Stimulated activated CD8-positive, alpha-beta memory T cell treated with anti-CD3 and anti-CD28 coated beads, Interleukin-4, amount 100 ng/mL, for 48 hours (primary cell): ENCODE measurements around the gene TLE5.
"Not testable (repeated sequence)": the region's sequence is repeated elsewhere in the genome, so short reads cannot be mapped to it uniquely, and the experiment has no call there.

ENCODE experiments used
- DNase-seq: peaks from one replicate; pipeline ENCODE4 v3.0.0-alpha.2; 2020

TLE5 gene

DNA sequence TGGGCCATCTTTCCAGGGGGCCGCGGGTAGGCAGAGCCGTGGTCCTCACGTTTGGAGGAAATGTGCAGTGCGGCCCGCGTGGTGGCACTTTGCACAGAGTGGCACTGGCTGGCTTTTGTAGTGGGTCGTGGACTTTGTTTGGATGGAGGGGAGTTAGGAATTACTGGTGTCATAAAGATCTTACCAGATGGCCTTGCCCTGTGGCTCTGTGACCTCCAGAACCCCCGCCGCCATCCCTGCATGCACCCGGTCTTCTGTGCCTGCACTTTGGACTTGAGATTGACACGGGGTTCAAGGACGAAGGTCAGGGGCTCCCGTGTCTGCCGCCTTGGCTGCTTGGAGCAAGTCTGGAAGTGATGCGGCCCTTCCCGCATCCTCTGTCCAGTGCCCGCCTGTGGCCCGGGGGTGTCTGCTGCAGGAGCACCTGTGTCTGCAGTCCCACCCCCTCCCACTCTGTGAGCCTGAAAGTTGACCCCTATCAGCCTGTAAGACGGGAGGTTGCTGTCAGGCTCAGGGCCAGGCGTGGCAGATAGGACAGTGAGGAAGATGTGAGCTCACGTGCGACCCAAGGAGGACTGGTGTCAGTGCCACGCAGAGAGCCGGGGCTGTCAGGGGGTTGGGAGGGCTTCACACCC is 34.1 kb upstream of the TLE5 start:
- no peak for DNase-seq

DNA sequence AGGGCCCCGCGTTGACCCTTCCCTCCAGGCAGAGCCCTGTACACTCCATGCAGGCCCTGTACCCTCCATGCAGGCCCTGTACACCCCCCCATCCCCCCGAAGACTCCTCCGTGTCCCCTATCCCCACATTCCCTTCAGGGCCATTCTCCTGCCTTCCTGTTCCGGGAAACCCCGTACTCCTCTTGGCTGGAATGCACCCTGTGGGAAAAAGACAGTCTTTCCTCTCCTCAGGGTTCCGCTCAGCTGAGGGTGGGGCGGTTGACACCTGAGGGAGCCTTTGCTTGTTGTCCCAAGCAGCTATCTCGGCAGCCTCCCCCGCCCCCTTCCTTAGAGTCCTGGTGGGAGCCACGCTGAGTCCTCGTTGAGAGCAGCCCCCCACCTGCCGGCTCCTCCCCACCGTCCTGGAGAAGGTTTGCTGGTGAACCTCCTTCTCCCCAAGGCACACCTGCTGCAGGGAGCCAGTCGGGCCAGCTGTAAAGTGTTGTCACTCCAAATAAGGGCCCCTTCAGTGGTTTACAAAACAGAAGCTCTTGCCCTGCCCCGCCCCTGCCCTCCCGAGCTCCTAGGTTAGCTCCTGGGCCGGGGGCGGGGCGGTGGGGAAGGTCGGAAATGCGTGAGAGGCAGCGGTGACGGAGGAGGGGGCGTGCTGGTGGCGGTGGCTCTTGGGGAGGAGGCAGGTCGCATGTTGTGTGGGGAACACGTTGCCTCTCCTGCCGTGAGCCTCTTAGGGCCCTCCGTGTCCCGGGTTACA is 33.3 kb upstream of the TLE5 start:
- peak; percentile 58 for DNase-seq

DNA sequence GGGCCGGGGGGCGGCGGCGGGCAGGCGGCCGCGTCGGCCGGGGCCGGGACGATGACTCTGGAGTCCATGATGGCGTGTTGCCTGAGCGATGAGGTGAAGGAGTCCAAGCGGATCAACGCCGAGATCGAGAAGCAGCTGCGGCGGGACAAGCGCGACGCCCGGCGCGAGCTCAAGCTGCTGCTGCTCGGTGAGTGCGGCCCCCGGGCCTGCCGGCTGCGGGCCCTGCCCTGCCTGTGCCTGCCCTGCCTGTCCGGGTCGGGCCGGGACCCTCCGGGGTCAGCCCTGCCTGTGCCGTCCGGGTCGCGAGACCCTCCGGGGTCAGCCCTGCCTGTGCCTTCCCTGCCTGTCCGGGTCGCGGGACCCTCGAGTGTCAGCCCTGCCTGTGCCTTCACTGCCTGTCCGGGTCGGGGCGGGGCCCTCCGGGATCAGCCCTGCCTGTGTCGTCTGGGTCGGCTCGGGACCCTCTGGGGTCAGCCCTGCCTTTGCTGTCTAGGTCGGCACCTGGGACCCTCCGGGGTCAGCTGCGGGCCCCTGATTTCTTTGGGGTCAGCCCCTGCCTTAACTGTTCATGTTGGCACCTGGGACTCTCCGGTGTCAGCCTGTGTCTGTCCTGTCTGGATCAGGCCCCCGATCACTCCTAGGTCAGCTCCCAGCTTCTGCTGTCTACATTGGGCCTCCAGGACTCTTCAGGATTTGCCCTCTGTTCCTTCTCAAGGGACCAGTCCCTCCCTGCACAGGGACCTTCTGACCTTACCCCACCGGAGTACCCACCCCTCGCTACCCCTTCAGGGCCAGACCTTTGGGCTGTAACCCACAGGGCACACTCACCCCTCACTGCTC is 32.5 kb upstream of the TLE5 start:
- DNase-seq, result peak; percentile 57

DNA sequence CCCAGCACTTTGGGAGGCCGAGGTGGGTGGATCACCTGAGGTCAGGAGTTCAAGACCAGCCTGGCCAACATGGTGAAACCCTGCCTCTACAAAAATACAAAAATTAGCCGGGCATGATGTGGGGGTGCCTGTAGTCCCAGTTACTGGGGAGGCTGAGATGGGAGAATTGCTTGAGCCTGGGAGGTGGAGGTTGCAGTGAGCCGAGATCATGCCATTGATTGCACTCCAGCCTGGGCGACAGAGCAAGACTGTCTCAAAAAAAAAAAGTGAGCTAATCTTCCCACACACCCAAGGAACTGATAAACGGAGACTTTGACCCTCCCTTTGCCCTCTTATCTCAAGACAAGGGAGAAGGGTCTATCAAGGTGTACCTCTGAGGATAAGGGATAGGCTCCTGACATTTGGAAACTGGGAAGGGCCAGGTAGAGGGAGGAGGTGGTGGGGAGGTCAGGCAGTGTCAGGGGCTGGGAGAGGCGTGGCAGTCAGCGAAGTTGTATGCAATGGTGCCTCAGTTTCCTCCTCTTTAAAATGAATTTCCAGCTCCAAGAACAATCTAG is 27.1 kb upstream of the TLE5 start:
- not testable (repeated sequence) for DNase-seq

DNA sequence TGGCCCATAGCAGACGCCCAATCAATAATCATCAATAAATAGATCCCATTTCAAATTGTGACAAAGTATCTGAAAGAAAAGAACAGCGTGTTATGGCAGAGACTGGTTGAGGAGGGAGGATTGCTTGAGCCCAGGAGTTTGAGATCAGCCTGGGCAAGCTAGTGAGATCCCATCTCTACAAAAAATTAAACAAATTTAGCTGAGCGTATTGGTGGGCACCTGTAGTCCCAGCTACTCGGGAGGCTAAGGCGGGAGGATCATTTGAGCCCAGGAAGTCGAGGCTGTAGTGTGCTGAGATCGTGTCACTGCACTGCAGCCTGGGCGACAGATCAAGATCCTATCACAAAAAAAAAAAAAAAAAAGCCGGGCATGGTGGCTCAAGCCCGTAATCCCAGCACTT is 25.5 kb upstream of the TLE5 start:
- no peak for DNase-seq

DNA sequence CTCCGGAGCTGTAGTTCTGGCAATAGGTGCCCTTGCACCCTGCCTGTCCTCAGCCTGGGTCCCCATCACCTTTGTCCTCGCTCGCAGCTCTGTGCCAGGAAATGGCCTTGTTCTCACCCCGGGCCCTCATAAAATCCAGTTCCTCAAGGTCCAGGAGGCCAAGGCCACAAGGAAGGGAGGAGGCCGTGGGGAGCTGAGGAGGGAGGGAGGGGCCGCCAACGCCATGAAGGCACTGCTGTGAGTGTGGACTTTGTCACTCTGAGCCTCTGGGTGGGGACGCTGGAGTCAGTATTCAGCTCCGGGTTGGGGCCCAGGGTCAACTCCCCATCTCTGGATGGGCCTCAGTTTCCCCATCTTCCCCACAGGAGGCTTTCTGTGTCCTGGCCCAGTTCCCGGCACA is 22.6 kb upstream of the TLE5 start:
- no peak for DNase-seq

DNA sequence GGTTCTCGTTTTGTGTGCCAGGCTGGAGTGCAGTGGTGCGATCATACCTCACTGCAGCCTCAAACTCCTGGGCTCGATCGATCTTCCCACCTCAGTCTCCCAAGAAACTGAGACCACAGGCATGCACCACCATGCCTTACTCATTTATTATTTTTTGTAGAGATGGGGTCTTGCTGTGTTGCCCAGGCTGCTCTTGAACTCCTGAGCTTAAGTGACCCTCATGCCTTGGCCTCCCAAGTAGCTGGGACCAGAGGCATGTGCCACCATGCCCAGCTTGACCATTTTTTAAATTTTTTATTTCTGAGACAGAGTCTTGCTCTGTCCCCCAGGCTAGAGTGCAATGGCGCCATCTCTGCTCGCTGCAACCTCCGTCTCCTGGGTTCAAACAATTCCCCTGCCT is 21.7 kb upstream of the TLE5 start:
- no peak for DNase-seq

DNA sequence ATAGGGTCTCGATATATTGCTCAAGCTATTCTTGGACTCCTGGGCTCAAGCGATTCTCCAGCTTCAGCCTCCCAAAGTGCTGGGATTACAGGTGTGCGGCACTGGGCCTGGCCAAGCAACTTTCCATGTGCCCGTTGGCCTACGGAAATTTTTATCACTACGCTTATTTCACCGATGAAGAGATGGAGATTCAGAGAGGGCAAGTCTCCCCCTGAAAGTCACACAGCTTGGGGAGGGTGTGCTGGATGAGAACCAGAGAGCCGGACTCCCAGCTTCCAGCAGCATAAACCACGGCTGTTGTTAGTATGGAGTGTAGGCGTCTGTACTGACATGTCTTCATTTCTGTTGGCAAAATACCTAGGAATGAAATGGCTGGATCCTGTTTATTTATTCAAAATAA is 20.0 kb upstream of the TLE5 start:
- no peak for DNase-seq

DNA sequence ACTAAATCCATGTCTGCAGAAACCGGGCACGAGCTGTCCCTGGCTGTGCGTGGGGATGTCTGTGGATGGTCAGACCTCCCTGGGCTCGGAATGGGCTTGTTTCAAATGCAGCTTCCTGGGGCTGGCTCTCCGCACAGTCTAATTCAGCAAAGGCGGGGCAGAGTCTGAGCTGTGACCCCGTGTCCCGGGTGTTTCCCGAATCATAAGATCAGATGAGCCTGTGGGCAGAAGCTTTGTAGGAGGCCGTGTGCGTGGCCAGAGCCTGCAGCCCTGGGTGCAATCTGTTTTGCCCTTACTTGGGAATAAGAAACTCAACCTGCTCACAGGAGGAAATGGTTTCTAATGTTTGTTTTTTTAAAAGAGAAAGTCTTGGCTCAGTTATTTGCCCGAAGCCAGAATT is 18.0 kb upstream of the TLE5 start:
- DNase-seq, result no peak

DNA sequence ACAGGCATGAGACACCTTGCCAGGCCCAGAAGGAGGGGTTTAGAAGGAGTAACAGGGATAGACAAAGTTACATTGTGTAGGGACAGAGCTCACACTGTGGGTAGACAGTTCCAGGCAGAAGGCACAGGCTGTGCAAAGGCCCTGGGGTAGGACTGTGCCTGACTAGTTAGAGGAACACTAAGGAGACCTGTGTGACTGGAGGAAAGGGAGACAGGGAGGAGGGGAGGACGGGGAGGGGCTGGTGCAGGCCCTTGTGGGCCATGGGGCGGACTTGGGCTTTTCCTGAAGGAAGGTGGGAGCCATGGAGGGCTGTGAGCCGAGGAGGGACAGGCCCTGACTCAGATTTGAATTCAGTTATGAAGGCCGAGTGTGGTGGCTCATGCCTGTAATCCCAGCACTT is 17.3 kb upstream of the TLE5 start:
- DNase-seq, result no peak

DNA sequence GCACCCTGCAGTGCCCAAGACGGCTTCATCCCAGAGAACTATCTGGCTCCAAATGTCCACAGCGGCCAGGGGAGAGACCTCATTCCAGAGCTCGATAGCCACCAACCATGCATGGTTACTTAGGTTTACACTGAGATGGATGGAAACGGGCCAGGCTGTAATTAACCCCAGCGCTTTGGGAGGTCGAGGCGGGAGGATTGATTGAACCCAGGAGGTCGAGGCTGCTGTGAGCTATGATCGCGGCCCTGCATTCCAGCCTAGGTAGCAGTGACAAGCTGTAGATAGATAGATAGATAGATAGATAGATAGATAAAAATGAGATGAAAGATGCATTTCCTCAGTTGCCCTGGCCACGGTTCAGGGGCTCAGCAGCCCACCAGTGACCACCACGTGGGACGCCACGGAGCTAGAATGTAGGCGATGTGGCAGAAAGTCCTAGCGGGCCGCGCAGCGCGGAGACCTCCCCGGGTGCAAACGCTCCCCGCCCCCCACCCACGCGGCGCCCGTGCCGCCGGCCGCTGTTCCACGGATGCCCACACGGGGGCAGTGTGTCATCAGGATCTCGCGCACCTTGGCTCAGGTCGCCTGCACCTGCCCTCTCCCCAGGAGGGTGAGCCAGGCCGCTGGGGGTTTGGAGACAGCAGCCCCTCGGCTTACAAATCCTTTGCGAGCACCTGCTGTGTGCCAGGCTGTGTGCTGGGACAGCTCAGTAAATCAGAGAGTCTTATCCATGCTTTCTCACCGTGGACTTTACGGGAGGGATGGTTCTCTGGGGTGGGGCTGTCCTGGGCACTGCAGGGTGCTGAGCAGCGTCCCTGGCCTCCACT is 13.5 kb upstream of the TLE5 start:
- peak; percentile 92 for DNase-seq

DNA sequence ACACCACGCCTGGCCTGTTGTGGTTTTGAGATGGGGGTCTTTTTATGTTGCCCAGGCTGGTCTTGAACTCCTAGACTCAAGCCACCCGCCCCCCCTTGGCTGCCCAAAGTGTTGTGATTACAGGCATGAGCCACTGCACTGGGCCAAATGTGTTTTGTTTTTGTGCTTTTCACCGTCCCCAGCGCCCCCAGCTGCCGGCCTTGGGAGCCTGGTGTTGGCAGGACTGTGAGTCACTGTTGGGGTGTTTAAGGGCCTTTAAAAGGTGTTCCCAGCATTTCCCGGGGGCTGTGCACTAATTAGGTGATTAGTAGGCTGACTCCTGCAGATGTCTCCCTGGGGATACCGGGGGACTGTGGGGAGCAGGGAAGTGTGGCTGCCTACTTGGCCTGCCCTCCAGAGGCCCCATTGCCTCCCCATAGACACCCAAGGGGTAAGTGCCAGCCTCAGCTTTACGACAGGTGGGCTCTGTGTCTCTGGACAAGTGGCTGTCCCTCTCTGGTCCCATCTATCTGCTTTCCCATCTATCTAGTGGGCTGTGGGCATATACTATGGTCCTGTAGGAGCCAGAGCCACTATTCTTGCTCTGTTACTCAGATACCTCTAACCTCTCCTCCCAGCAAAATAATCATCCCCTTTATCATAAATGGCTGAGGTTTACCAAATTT is 11.8 kb upstream of the TLE5 start:
- no peak for DNase-seq

DNA sequence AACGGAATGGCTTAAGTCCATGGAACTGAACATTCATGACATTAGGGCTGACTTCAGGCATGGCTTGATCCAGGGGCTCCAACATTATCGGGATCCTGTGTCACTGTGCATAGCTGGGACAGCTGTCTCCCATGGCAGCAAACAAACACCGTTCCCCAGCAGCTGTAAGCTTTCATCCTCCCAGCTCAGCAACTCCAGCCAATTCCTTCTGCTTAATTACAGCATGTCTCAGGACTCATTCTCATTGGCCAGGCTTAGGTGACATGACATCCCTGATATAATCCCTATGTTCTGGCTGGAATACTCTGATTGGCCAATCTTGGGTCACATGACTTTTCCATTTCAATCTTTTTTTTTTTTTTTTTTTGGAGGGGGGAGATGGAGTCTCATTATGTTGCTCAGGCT is 10.9 kb upstream of the TLE5 start:
- DNase-seq, result no peak

DNA sequence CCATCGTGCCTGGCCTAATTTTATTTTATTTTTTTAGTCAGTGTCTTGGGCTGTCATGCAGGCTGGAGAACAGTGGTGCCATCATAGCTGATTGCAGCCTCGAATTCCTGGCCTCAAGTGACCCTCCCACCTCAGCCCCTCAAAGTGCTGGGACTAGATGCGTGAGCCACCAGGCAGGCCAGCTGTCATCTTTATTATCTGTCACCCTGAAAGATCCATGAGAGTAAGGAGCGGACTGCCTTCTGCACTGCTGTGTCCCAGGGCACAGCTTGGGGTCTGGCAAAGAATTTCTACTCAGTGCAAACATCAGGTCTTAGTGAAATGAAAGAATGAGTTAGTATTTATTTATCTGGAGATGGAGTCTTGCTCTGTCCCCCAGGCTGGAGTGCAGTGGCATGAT is 9.5 kb upstream of the TLE5 start:
- DNase-seq, result no peak

DNA sequence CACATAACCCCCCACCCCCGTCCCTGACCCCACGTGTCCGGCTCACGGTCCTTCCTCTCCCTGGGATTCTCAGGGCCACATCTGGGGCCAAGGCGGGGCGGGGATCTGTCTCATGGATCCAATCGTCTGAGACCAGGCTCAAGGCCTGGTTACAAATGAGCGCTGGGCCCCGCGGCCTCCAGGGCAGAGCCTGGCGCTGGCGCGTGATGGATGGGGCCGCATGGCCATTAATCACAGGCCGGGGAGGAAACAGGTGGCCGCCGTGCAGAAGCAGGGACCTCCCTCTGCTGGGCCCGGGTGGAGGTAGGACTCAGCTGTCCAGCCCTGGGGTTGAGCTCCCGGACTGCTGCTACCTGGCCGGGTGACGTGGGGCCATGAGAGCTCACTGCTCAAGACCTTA is 5.8 kb upstream of the TLE5 start:
- no peak for DNase-seq

DNA sequence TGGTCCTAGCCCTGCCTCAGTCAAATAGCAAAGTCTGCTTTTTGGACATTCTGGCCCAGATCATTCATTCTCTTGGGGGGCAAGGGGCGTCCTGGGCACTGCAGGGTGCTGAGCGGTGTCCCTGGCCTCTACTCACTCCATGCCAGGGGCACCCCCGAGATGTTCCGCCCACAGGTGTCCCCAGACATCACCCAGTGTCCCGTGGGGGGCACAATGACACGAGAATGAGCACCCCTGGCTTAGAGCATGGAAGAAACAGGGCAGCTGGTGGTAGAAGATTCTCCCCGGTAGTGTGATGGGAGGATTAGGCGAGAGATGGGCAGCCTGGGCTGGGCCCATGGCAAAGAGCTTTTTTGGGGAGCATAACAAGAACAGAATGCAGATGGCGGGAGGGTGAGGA is 5.3 kb upstream of the TLE5 start:
- no peak for DNase-seq

DNA sequence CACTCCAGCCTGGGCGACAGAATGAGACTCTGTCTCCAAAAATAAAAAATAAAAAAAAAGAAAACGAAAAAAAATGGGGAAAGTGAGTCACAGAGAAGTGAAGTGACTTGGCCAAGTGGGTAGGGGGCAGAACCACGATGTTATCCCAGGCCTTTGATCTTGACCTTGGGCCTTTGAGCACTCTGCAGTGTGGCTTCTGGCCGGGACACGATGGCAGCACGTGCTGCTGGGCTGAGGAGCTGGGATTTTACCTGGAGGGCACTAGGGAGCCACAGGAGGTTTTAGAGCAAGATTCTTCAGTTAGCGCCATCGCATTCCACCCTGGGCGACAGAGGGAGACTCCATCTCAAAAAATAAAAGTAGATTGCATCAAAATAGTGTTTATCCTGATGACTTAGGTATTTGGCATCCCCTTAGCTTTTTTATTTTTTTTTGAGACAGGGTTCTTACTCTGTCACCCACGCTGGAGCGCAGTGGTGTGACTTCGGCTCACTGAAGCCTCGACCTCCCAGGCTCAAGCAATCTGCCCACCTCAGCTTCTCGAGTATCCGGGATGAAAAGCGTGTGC is 4.3 kb upstream of the TLE5 start:
- DNase-seq, result no peak

DNA sequence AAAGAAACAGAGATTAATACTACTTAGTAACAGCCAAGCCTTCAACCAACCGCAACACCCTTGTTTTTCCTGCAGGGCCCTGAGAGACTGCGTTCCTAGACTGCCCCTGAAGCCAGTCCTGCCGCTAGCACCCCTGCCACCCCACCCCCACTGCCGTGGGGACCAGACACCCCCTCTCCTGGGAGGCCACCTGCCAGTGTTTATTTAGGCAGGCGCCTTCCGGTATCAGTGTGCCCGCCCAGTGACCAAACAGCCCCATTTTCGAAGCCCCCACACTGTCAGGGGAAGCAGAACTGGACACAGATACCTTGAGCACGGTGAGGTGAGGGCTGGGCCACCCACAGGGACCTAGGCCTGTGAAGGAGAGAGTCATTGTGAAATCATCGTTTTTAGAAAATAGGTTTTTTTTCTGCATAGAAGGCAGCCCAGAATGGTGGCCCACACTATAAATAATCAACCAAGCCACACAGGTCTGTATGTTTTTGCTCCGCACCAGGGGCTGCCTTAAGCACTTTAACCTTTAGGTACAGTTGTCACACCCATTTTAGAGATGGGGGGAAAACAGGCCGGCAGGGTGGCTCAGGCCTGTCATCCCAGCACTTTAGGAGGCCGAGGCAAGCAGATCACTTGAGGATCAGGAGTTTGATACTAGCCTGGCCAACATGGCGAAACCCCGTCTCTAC is 3.5 kb upstream of the TLE5 start:
- no peak for DNase-seq

DNA sequence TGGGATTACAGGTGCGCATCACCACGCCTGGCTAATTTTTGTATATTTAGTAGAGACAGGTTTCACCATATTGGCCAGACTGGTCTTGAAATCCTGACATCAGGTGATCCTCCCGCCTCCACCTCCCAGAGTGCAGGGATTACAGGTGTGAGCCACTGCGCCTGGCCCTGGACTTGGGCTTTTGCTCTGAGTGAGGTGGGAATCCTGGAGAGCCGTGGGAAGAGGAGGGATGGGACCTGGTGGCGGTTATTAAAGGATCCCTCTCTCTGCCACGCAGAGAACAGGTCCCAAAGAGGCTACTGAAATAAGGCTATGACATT is 1.7 kb upstream of the TLE5 start:
- DNase-seq, result no peak

DNA sequence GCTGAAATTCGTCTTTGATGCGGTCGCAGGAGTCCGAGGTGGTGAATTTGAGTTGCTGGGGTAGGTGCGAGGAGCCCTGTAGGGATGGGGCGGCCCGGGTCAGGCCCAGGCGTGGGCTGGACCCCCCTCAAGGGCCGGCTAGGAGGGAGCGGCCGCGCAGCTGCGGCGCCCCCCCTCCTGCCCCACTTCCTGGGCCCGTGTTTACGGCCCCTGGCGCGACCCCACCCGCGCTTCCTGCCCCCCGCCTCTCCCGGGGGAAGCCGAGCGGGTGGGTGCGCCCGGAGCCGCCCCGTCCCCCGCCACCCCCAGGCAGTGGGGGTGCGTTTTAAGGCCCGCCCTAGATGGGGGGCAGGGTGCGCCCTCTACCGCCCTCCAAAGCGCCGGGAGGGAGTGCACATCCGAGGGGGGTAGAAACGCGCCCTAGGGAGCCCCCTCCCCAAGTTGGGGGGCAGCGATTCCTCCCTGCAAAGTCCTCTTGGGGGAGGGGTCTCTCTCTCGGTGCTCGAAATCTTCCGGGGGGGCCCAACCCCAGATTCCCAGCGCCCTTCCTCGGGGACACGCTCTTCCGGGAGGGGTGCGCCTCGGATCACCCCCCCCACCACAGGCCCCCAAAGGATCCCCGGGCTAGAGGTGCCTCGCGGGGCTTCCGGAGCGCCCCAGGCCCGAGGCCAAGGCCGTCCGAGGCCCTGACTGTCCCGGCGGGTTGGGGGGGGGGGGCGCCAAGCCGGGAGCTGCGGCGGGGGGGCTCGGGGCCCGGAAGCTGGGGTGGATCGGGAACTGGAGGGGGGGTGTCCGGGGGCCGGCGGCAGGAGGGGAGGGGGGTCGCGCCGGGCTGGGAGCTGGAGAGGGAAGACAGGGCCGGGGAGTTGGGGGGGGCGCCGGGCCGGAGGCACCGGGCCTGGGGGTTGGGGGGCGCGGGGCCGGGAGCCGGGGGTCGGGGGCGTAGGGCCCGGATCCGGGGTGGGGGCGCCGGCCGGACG is 823 bp downstream of the TLE5 start:
- DNase-seq, result peak; percentile 72
